ENCODE data around the gene MOG.

MOG gene

GRCh38 chr6:29656798-29657197 is at the start of gene MOG:
TSS of gene MOG (plus strand) at chr6:29657092. CDS start at chr6:29657210, 118 bp downstream.
- DNase-seq (ENCODE audit: low read depth in 2 of 3, low spot score in 1 of 3), result no peak

- no peak for DNase-seq (ENCODE audit: low read depth in 2 of 3, low spot score in 1 of 3)
Observed at GRCh38 chr6:29608131-29608530, 48.8 kb upstream of the MOG start.

- no peak for DNase-seq (ENCODE audit: low read depth in 2 of 3, low spot score in 1 of 3)
Observed at GRCh38 chr6:29610540-29610939, 46.4 kb upstream of the MOG start.

- no peak for DNase-seq (ENCODE audit: low read depth in 2 of 3, low spot score in 1 of 3)
Observed at GRCh38 chr6:29611426-29611825, 45.5 kb upstream of the MOG start.

- DNase-seq (ENCODE audit: low read depth in 2 of 3, low spot score in 1 of 3), result no peak
Observed at GRCh38 chr6:29617782-29618554, 38.9 kb upstream of the MOG start.

GRCh38 chr6:29619578-29620160 is 37.2 kb upstream of the MOG start:
- DNase-seq (ENCODE audit: low read depth in 2 of 3, low spot score in 1 of 3), result no peak

- DNase-seq (ENCODE audit: low read depth in 2 of 3, low spot score in 1 of 3), result no peak
Observed at GRCh38 chr6:29620630-29621029, 36.3 kb upstream of the MOG start.

- DNase-seq (ENCODE audit: low read depth in 2 of 3, low spot score in 1 of 3), result no peak
Observed at GRCh38 chr6:29624520-29624961, 32.4 kb upstream of the MOG start.

- DNase-seq (ENCODE audit: low read depth in 2 of 3, low spot score in 1 of 3), result no peak
Observed at GRCh38 chr6:29625337-29625930, 31.5 kb upstream of the MOG start.

- no peak for DNase-seq (ENCODE audit: low read depth in 2 of 3, low spot score in 1 of 3)
Observed at GRCh38 chr6:29626948-29627754, 29.7 kb upstream of the MOG start.

GRCh38 chr6:29627755-29628418 is 29.0 kb upstream of the MOG start:
- DNase-seq (ENCODE audit: low read depth in 2 of 3, low spot score in 1 of 3), result peak; percentile 7 to 42 (median 35)

GRCh38 chr6:29628419-29629281 is 28.2 kb upstream of the MOG start:
- peak in 2 of 3 donors; percentile 30 to 54 for DNase-seq (ENCODE audit: low read depth in 2 of 3, low spot score in 1 of 3)

- no peak for DNase-seq (ENCODE audit: low read depth in 2 of 3, low spot score in 1 of 3)
Observed at GRCh38 chr6:29629571-29629970, 27.3 kb upstream of the MOG start.

- DNase-seq (ENCODE audit: low read depth in 2 of 3, low spot score in 1 of 3), result no peak
Observed at GRCh38 chr6:29630315-29630714, 26.6 kb upstream of the MOG start.

- no peak for DNase-seq (ENCODE audit: low read depth in 2 of 3, low spot score in 1 of 3)
Observed at GRCh38 chr6:29631209-29631810, 25.6 kb upstream of the MOG start.

- no peak for DNase-seq (ENCODE audit: low read depth in 2 of 3, low spot score in 1 of 3)
Observed at GRCh38 chr6:29631860-29632731, 24.8 kb upstream of the MOG start.

- peak; percentile 33 to 72 (median 52) for DNase-seq (ENCODE audit: low read depth in 2 of 3, low spot score in 1 of 3)
Observed at GRCh38 chr6:29632789-29633533, 23.9 kb upstream of the MOG start, which contains the start of gene GABBR1. TSS of gene GABBR1 (minus strand) at chr6:29633183. CDS start at chr6:29632385, 798 bp downstream.

GRCh38 chr6:29633534-29633905 is 23.4 kb upstream of the MOG start:
- DNase-seq (ENCODE audit: low read depth in 2 of 3, low spot score in 1 of 3), result no peak
